Pancreas (tissue), 10 donors: Measurements from ENCODE around the gene PUS7. TPM values are rescaled to one million over a fixed set of nuclear protein-coding genes. Genes with fewer than 3 reads are reported as not detected.

ENCODE experiments used
- ATAC-seq, 4 donors: fragments of 200-7000 bp; cut with Tn5 transposase; one replicate each; pipeline versions ENCODE4 v1.8.0 to v1.9.1; 2020; ENCODE audit warnings: mild to moderate bottlenecking in 4 of 4, moderate library complexity in 4 of 4
- DNase-seq, 6 donors: peaks; one replicate each; pipeline ENCODE4 v3.0.0-alpha.2; 2020
- FAIRE-seq: peaks from 2 replicates; lab custom pipeline; 2012; peaks lifted over from hg19 to GRCh38; lab: Jason Lieb, UNC
- H3K27ac ChIP-seq, 4 donors: fragments of 200-600 bp; sonication (generic); 1 replicate in 3 of 4; 2 replicates in 1 of 4; pipeline versions ENCODE4 v1.5.0 to v1.8.0; 2020
- H3K27me3 ChIP-seq, 4 donors: fragments of 200-600 bp; one replicate each; pipeline ENCODE4 v1.8.0; 2021
- H3K36me3 ChIP-seq, 3 donors: fragments of 200-600 bp; sonication (generic) in 1 of 3; one replicate each; pipeline versions ENCODE4 v1.5.0 to v1.8.0; 2020 to 2021
- H3K4me1 ChIP-seq, 3 donors: fragments of 200-600 bp; one replicate each; pipeline ENCODE4 v1.8.0; 2021
- H3K4me3 ChIP-seq, 4 donors: fragments of 200-600 bp; sonication (generic) in 2 of 4; one replicate each; pipeline versions ENCODE4 v1.5.0 to v1.8.0; 2020 to 2021
- H3K9me3 ChIP-seq, 4 donors: fragments of 200-600 bp; one replicate each; pipeline ENCODE4 v1.8.0; 2021
- WGBS, 2 donors: extraction: QIAGEN DNeasy Blood & Tissue Kit; methylation state at CpG; one replicate each; pipeline ENCODE4 v1.1.7; 2013; 5-methylcytosine and 5-hydroxymethylcytosine counted together
- intact Hi-C, 3 donors: fragments of 100-400 bp; cut with DNase I; formaldehyde crosslinking; loops; one replicate each; pipeline versions ENCODE4 v1.11.1 to v1.14.2; 2022
- polyA plus RNA-seq, 2 donors: library from polyadenylated mRNA; stranded (reverse); fragments of 200-250 nt; gene quantifications; one replicate each; pipeline ENCODE4 v1.2.3, GENCODE V29; 2013
- total RNA-seq, 6 donors: library from RNA; stranded (reverse); fragmentation: NEBNext Ultra II Directional in 4 of 6; extraction: Animal tissue kit (Norgen Biotek cat#: 25700) in 4 of 6; gene quantifications; one replicate each; pipeline versions ENCODE4 v1.2.1 to v1.2.4, GENCODE V29; 2021 to 2023
- TF ChIP-seq, protein P1 (sequence below), 4 donors: fragments of 200-600 bp; sonication (generic) in 3 of 4; IDR thresholded peaks; one replicate each; pipeline versions ENCODE4 v1.5.0 to v1.8.0; 2021; ENCODE audit warnings: antibody characterized with exemption in 4 of 4
- donor health status: healthy with polysubstance abuse.
- donor health status: DM: no; HTN: no; CAD: no; lungs with moderate emphysema.
- donor health status: DM: no; HTN: no; CAD: no.
- donor health status: control.
- donor health status: control.
- donor health status: Bipolar disorder and iron deficiency.
- donor health status: DM: yes; HTN: yes; CAD: no.
- donor health status: DM: no; HTN: no; CAD: no.
- donor health status: DM: no; HTN: no; CAD: no.
- donor health status: DM: yes; HTN: yes; CAD: no.

Gene PUS7
- total and polyA plus RNA-seq, 8 donors, result 3.3 to 7.3 (median 5.5) TPM

- no peak overlapping the region for H3K27ac ChIP-seq
- no peak for FAIRE-seq
- no peak for DNase-seq
- intact Hi-C loops, result no loop called here
- H3K36me3 ChIP-seq, result peaks cover 0 to 2% (median 0%) of the 10 kb centered on the region in 3 donors
- H3K4me3 ChIP-seq, result no peak overlapping the region
- WGBS, 2 donors, result 34 to 51% methylated on average over 5 of the region's 5 CpGs
- ATAC-seq, result peak in 2 of 4 donors; percentile 16 to 24
- peaks cover 0 to 8% (median 0%) of the 10 kb centered on the region in 3 donors for H3K4me1 ChIP-seq
- no peaks in the 10 kb centered on the region for H3K9me3 ChIP-seq
- TF ChIP-seq, protein P1, sequence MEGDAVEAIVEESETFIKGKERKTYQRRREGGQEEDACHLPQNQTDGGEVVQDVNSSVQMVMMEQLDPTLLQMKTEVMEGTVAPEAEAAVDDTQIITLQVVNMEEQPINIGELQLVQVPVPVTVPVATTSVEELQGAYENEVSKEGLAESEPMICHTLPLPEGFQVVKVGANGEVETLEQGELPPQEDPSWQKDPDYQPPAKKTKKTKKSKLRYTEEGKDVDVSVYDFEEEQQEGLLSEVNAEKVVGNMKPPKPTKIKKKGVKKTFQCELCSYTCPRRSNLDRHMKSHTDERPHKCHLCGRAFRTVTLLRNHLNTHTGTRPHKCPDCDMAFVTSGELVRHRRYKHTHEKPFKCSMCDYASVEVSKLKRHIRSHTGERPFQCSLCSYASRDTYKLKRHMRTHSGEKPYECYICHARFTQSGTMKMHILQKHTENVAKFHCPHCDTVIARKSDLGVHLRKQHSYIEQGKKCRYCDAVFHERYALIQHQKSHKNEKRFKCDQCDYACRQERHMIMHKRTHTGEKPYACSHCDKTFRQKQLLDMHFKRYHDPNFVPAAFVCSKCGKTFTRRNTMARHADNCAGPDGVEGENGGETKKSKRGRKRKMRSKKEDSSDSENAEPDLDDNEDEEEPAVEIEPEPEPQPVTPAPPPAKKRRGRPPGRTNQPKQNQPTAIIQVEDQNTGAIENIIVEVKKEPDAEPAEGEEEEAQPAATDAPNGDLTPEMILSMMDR (IDR thresholded peaks at IDR 0.05), result no peak
- no peaks in the 10 kb centered on the region for H3K27me3 ChIP-seq
Measured at GRCh38 chr7:105497016-105497415, 25.1 kb downstream of the PUS7 start.

DNA sequence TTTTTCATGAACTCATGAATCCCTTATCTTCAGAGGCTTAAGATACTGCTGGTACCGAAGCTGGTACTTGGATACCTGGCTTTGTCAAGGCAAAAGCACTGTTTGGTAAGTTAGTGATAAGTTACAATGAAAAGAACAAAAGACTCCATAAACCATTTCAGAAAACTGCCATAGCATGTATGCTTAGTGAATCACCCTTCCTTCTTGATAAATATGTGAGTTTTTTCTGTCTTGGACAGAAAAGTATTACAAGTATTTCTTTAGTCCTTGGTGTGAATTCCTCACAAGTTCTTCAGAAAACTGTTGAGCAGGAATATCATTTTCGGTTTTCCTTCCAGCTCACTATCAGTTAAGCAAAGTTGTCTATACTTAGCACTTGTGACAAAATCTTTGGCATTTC, 25.6 kb downstream of the PUS7 start:
- Histone ChIP-seq H3K36me3 (no peaks in the 10 kb centered on the region), H3K27ac (no peak overlapping the region), H3K9me3 (no peaks in the 10 kb centered on the region), H3K4me1 (peaks cover 0 to 8% (median 0%) of the 10 kb centered on the region in 3 donors), H3K4me3 (no peak overlapping the region), H3K27me3 (no peaks in the 10 kb centered on the region)
- ATAC-seq, result peak in 2 of 4 donors; percentile 33 to 54
- TF ChIP-seq, protein P1 (IDR thresholded peaks at IDR 0.05), result no peak
- intact Hi-C loops, result no loop called here
- 16 to 26% methylated on average over 2 of the region's 2 CpGs for WGBS, 2 donors
- no peak for DNase-seq
- no peak for FAIRE-seq

DNA sequence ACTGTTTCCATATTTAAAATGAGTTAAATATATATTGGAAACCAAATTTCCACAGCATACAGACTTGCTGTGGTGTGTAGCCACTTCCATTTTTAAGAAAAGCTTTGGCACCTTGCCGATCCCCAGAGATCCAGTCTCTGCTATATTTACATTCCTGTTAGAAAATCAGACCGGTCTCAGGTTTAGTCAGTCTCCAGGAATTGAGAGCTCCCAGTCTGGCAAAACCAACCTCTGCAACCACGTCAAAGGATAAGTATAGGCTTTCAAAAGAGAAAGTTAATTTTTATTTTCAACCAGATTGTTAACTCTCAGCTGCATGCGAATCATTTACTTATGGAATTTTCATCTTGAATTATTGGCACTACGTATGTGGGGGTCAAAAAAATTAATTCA, 28.2 kb downstream of the PUS7 start:
- TF ChIP-seq, protein P1 (IDR thresholded peaks at IDR 0.05), result no peak
- 70 to 73% methylated on average over 5 of the region's 5 CpGs for WGBS, 2 donors
- Histone ChIP-seq H3K27me3 (no peaks in the 10 kb centered on the region), H3K4me1 (peaks cover 0 to 8% (median 0%) of the 10 kb centered on the region in 3 donors), H3K9me3 (no peaks in the 10 kb centered on the region), H3K4me3 (no peak overlapping the region), H3K27ac (peak overlapping the region in 3 of 4 donors; percentile 25 to 35 (median 28)), H3K36me3 (no peaks in the 10 kb centered on the region)
- no peak for DNase-seq
- ATAC-seq, result peak in 3 of 4 donors; percentile 27 to 53 (median 49)
- no peak for FAIRE-seq
- intact Hi-C loops, result no loop called here

- no peak for FAIRE-seq
- H3K27ac ChIP-seq, result peak overlapping the region in 3 of 4 donors; percentile 25 to 35 (median 28)
- no peak for DNase-seq
- intact Hi-C loops, result no loop called here
- H3K4me3 ChIP-seq, result no peak overlapping the region
- H3K9me3 ChIP-seq, result no peaks in the 10 kb centered on the region
- H3K4me1 ChIP-seq, result peaks cover 0 to 9% (median 0%) of the 10 kb centered on the region in 3 donors
- peak in 2 of 4 donors; percentile 22 to 36 for ATAC-seq
- WGBS, 2 donors, result 68 to 71% methylated on average over 7 of the region's 7 CpGs
- no peaks in the 10 kb centered on the region for H3K36me3 ChIP-seq
- TF ChIP-seq, protein P1 (IDR thresholded peaks at IDR 0.05), result no peak
- H3K27me3 ChIP-seq, result no peaks in the 10 kb centered on the region
Measured at GRCh38 chr7:105493196-105493922, 28.7 kb downstream of the PUS7 start.

DNA sequence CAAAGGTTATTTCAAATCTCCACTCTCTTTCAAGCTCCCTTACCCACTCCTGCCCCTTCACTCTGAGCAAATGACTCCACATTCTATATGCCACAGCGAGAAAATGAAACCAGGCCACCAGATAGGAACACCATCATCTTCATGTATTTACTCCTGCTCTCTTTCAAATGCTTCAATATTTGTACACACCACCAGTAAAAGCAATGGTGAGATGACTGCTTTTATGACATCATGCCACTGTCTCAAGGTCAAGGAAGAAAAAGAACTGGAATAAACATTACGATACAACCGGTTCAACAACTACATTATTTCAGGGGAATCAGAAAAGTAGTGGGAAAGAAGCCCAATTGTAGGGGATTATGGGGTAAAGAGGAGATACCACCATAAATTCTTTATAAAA, 32.7 kb downstream of the PUS7 start:
- DNase-seq (no peak), ATAC-seq (peak in 1 of 4 donors; percentile 29), FAIRE-seq (no peak)
- Histone ChIP-seq H3K4me1 (peaks cover 0 to 5% (median 0%) of the 10 kb centered on the region in 3 donors), H3K27me3 (no peaks in the 10 kb centered on the region), H3K36me3 (no peaks in the 10 kb centered on the region), H3K9me3 (no peaks in the 10 kb centered on the region), H3K4me3 (no peak overlapping the region), H3K27ac (no peak overlapping the region)
- TF ChIP-seq, protein P1 (IDR thresholded peaks at IDR 0.05), result no peak
- 49 to 50% methylated on average over 3 of the region's 3 CpGs for WGBS, 2 donors
- intact Hi-C loops, result loop anchor here in 2 of 3 donors (10.0 kb wide), 1 partner anchor 85 kb away; no protein-coding TSS in a partner anchor
